Measurements from ENCODE around the gene MC4R.
"Not testable (repeated sequence)": the region's sequence is repeated elsewhere in the genome, so short reads cannot be mapped to it uniquely, and the experiment has no call there.

MC4R gene

GRCh38 chr18:60372596-60372995 is at the start of gene MC4R:
TSS of gene MC4R (minus strand) at chr18:60372775. CDS start at chr18:60372349, 426 bp downstream.
- Histone ChIP-seq H3K9me3 (ENCODE audit: severe bottlenecking) (no peaks in the 10 kb centered on the region), H3K27ac (no peak within 1 kb of the TSS), H3K36me3 (no peaks in the 10 kb centered on the region), H3K27me3 (ENCODE audit: insufficient read depth, low read depth, severe bottlenecking) (no peaks in the 10 kb centered on the region), H3K4me3 (ENCODE audit: low read depth, low read length) (peak within 1 kb of the TSS; percentile 38)
- peak; percentile 59 for DNase-seq
- TF ChIP-seq, protein P1, sequence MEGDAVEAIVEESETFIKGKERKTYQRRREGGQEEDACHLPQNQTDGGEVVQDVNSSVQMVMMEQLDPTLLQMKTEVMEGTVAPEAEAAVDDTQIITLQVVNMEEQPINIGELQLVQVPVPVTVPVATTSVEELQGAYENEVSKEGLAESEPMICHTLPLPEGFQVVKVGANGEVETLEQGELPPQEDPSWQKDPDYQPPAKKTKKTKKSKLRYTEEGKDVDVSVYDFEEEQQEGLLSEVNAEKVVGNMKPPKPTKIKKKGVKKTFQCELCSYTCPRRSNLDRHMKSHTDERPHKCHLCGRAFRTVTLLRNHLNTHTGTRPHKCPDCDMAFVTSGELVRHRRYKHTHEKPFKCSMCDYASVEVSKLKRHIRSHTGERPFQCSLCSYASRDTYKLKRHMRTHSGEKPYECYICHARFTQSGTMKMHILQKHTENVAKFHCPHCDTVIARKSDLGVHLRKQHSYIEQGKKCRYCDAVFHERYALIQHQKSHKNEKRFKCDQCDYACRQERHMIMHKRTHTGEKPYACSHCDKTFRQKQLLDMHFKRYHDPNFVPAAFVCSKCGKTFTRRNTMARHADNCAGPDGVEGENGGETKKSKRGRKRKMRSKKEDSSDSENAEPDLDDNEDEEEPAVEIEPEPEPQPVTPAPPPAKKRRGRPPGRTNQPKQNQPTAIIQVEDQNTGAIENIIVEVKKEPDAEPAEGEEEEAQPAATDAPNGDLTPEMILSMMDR (IDR thresholded peaks at IDR 0.05; ENCODE audit: low read depth, low read length), result no peak

- H3K36me3 ChIP-seq; H3K27ac ChIP-seq; H3K4me3 ChIP-seq (ENCODE audit: low read depth, low read length); H3K9me3 ChIP-seq (ENCODE audit: severe bottlenecking); H3K27me3 ChIP-seq (ENCODE audit: insufficient read depth, low read depth, severe bottlenecking); DNase-seq: not testable (repeated sequence)
Measured at GRCh38 chr18:60422306-60422705, 49.7 kb upstream of the MC4R start.

DNA sequence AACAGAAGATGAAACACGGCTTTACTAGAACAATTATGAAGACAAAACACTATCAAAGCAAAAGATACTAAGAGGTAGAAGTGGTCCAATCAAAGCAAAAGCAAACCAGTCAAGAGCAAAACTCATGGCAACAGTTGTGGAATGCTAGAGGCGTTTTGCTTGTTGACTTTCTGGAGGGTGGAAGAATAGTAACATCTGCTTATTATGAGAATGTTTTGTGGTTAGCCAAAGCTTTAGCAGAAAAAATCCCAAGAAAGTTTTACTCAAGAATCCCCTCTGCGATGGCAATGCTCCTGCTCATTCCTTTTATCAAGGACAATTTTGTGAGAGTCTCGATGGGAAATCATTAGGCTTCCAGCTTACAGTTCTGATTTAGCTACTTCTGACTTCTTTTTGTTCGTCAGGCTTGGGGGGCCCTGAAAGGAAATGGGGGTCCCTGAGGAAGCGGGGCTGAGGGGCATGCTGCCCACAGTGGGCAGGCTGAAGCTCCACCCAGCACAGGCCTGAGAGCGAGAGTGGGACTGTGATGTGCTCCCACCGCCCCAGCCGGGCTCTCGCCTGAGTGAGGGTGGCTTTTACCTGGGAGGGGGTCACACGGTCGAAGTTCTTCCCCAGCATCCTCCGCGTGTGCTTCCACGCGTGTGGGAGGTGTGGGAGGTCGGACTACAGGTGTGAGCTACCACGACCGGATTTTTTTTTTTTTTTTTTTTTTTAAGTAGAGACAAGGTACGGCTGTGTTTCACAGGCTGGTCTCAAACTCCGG is 49.0 kb upstream of the MC4R start:
- Histone ChIP-seq H3K4me3 (ENCODE audit: low read depth, low read length) (no peak overlapping the region), H3K27me3 (ENCODE audit: insufficient read depth, low read depth, severe bottlenecking) (no peaks in the 10 kb centered on the region), H3K27ac (no peak overlapping the region), H3K9me3 (ENCODE audit: severe bottlenecking) (no peaks in the 10 kb centered on the region), H3K36me3 (no peaks in the 10 kb centered on the region)
- no peak for DNase-seq
- TF ChIP-seq, protein P1 (IDR thresholded peaks at IDR 0.05; ENCODE audit: low read depth, low read length), result no peak

DNA sequence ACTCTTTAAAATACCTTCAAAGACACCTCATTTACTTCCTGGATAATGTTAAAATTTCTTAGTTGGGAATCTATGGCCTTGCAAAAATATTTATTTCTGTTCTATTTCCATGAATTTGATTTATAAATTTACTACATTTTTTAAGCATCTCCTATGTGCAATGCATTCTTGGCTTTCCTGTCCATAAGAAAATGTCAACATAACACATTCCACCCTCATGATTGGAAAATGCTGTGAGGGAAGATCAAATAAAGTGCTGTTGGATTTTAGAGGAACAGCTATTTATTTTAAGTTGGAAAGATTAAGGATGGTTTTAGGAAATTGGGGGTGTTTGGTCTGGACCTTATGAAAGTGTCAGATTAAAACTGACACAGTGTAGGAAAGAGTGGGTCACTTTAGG is 45.4 kb upstream of the MC4R start:
- H3K27ac ChIP-seq, result no peak overlapping the region
- no peak for DNase-seq
- TF ChIP-seq, protein P1 (IDR thresholded peaks at IDR 0.05; ENCODE audit: low read depth, low read length), result no peak
- no peak overlapping the region for H3K4me3 ChIP-seq (ENCODE audit: low read depth, low read length)
- no peaks in the 10 kb centered on the region for H3K27me3 ChIP-seq (ENCODE audit: insufficient read depth, low read depth, severe bottlenecking)
- no peaks in the 10 kb centered on the region for H3K9me3 ChIP-seq (ENCODE audit: severe bottlenecking)
- H3K36me3 ChIP-seq, result no peaks in the 10 kb centered on the region

DNA sequence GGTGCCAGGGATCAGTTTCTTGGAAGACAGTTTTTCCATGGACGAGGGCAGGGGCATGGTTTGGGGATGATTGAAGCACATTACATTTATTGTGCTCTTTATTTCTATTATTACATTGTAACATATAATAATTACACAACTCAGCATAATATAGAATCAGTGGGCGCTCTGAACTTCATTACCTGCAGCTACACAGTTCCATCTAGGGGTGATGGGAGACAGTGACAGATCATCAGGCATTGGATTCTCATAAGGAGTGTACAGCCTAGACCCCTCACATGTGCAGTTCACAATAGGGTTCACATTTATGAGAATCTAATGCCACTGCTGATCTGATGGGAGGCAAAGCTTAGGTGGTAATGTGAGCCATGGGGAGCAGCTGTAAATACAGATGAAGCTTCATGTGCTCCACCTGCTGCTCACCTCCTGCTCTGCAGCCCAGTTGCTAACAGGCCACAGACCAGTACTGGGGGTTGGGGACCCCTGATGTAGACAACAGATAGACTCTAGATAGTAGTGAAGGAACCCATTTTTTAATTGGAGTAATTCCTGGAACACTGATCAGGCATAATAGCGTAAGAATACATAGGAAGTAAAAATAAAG is 41.5 kb upstream of the MC4R start:
- H3K27me3 ChIP-seq (ENCODE audit: insufficient read depth, low read depth, severe bottlenecking), result no peaks in the 10 kb centered on the region
- TF ChIP-seq, protein P1 (IDR thresholded peaks at IDR 0.05; ENCODE audit: low read depth, low read length), result peak; percentile 76
- no peak overlapping the region for H3K4me3 ChIP-seq (ENCODE audit: low read depth, low read length)
- DNase-seq, result peak; percentile 67
- H3K36me3 ChIP-seq, result no peaks in the 10 kb centered on the region
- no peaks in the 10 kb centered on the region for H3K9me3 ChIP-seq (ENCODE audit: severe bottlenecking)
- no peak overlapping the region for H3K27ac ChIP-seq

DNA sequence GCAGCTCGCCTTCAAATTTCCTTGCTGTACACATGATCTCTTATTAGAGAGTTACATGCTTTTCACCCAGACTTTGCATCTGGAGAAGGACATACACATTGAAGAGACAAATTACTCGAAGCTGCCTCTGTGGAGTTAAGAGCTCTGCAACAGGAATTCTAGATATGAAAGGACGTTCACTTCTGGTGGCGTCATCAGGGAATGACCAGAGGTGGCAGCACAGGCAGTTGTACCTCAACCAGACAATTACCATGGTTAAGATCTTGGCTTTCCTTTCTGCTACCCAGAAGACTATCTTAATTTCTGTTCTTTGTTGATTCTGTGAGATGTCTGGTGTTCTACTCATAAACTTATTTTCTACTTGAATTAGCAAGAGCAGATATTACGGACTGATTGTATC is 39.1 kb upstream of the MC4R start:
- Histone ChIP-seq H3K27me3 (ENCODE audit: insufficient read depth, low read depth, severe bottlenecking) (no peaks in the 10 kb centered on the region), H3K9me3 (ENCODE audit: severe bottlenecking) (no peaks in the 10 kb centered on the region), H3K36me3 (no peaks in the 10 kb centered on the region), H3K27ac (no peak overlapping the region), H3K4me3 (ENCODE audit: low read depth, low read length) (no peak overlapping the region)
- DNase-seq, result peak; percentile 62
- TF ChIP-seq, protein P1 (IDR thresholded peaks at IDR 0.05; ENCODE audit: low read depth, low read length), result peak; percentile 68

Measured in WERI-Rb-1 (cell line).